ENCODE data around the gene SORT1. TPM values are rescaled to one million over a fixed set of nuclear protein-coding genes. Genes with fewer than 3 reads are reported as not detected.

The SORT1 gene
- total and polyA plus RNA-seq, 2 of the 13 experiments (the other 11 are each of a cell fraction or from before 2014, with no cell fraction given), result 32.4 to 93.0 TPM

DNA sequence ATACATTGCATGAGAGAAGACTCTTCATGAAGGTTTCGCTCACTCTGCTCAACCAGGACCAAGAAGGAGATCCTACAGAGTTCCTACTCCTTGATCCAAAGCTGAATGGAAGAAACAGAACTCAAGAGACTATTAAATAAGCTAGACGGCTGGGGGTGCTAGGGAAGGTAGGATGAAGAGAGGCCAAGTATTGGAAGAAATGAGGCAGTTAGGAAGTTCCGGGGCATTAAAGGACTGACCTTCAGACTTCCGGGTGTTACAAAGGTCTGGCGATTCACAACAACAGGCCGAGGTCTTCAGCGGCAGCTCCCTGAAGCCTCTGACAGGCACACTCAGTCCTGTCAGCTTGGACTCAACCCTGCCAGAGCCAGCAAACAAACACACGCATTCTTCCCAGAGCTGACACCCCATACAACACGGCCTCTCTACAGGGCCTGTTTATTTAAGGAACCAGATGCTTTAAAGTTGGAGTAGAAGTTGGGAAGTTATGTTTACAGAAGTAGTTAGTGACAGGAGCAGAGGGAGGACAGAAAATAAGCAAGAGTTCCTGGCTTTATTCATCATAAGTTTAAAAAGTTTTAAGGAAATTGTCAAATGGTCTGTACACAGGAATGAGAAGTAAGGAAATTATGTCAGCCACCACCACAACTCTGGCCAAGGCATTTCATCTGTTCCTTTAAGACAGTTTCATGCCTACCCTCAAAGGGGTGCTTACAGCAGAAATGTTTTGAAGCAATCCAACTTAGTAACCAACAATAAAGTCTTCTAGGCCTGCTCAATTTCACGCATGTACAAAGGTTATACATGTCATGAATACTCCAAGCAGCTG lies 4.7 kb downstream of the SORT1 start (continued):
- TF ChIP-seq, protein P1, sequence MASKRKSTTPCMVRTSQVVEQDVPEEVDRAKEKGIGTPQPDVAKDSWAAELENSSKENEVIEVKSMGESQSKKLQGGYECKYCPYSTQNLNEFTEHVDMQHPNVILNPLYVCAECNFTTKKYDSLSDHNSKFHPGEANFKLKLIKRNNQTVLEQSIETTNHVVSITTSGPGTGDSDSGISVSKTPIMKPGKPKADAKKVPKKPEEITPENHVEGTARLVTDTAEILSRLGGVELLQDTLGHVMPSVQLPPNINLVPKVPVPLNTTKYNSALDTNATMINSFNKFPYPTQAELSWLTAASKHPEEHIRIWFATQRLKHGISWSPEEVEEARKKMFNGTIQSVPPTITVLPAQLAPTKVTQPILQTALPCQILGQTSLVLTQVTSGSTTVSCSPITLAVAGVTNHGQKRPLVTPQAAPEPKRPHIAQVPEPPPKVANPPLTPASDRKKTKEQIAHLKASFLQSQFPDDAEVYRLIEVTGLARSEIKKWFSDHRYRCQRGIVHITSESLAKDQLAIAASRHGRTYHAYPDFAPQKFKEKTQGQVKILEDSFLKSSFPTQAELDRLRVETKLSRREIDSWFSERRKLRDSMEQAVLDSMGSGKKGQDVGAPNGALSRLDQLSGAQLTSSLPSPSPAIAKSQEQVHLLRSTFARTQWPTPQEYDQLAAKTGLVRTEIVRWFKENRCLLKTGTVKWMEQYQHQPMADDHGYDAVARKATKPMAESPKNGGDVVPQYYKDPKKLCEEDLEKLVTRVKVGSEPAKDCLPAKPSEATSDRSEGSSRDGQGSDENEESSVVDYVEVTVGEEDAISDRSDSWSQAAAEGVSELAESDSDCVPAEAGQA (IDR thresholded peaks at IDR 0.05; ENCODE audit: low read depth), result peak; percentile 0; the same call in 1 of the 2 replicates
- TF ChIP-seq, protein P1 (CRISPR knock-in tag; IDR thresholded peaks at IDR 0.05; ENCODE audit: borderline replicate concordance), result no peak; the same call in 1 of the 2 replicates
- TF ChIP-seq ZNF234 (CRISPR knock-in tag; conservative IDR thresholded peaks at IDR 0.05), result no peak
- TF ChIP-seq SKI (IDR thresholded peaks at IDR 0.05; ENCODE audit: partially characterized antibody), result peak; percentile 68
- no peak; the same call in 1 of the 2 replicates for TF ChIP-seq ZNF619 (CRISPR knock-in tag; IDR thresholded peaks at IDR 0.05)
- TF ChIP-seq RFX1 (IDR thresholded peaks at IDR 0.05), result no peak
- TF ChIP-seq, protein P2, sequence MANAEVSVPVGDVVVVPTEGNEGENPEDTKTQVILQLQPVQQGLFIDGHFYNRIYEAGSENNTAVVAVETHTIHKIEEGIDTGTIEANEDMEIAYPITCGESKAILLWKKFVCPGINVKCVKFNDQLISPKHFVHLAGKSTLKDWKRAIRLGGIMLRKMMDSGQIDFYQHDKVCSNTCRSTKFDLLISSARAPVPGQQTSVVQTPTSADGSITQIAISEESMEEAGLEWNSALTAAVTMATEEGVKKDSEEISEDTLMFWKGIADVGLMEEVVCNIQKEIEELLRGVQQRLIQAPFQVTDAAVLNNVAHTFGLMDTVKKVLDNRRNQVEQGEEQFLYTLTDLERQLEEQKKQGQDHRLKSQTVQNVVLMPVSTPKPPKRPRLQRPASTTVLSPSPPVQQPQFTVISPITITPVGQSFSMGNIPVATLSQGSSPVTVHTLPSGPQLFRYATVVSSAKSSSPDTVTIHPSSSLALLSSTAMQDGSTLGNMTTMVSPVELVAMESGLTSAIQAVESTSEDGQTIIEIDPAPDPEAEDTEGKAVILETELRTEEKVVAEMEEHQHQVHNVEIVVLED (CRISPR knock-in tag; IDR thresholded peaks at IDR 0.05; ENCODE audit: borderline replicate concordance), result peak; percentile 62; the same call in 1 of the 2 replicates
- TF ChIP-seq ZNF12 (CRISPR knock-in tag; IDR thresholded peaks at IDR 0.05), result peak; percentile 48; the same call in 1 of the 2 replicates
- TF ChIP-seq, protein P3, sequence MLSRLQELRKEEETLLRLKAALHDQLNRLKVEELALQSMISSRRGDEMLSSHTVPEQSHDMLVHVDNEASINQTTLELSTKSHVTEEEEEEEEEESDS (CRISPR knock-in tag; IDR thresholded peaks at IDR 0.05; ENCODE audit: borderline replicate concordance), result 0 out of 2 replicates have a peak, but pooled peaks have one; percentile 10
- no peak for TF ChIP-seq FOXC1 (CRISPR knock-in tag; IDR thresholded peaks at IDR 0.05; ENCODE audit: borderline replicate concordance)
- peak; percentile 89 for TF ChIP-seq YEATS4 (CRISPR knock-in tag; IDR thresholded peaks at IDR 0.05; ENCODE audit: borderline replicate concordance)
- TF ChIP-seq MEIS2 (CRISPR knock-in tag; IDR thresholded peaks at IDR 0.05), result peak; percentile 99
- TF ChIP-seq HNRNPK (IDR thresholded peaks at IDR 0.05; ENCODE audit: low read depth, low read length, poor library complexity, severe bottlenecking), result no peak
- TF ChIP-seq MED1 (CRISPR knock-in tag; IDR thresholded peaks at IDR 0.05), result peak; percentile 97
- TF ChIP-seq CCDC6 (CRISPR knock-in tag; IDR thresholded peaks at IDR 0.05), result peak; percentile 74; the same call in 1 of the 2 replicates
- no peak for TF ChIP-seq DMTF1 (CRISPR knock-in tag; IDR thresholded peaks at IDR 0.05)
- TF ChIP-seq, protein P4, sequence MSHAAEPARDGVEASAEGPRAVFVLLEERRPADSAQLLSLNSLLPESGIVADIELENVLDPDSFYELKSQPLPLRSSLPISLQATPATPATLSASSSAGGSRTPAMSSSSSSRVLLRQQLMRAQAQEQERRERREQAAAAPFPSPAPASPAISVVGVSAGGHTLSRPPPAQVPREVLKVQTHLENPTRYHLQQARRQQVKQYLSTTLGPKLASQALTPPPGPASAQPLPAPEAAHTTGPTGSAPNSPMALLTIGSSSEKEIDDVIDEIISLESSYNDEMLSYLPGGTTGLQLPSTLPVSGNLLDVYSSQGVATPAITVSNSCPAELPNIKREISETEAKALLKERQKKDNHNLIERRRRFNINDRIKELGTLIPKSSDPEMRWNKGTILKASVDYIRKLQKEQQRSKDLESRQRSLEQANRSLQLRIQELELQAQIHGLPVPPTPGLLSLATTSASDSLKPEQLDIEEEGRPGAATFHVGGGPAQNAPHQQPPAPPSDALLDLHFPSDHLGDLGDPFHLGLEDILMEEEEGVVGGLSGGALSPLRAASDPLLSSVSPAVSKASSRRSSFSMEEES (CRISPR knock-in tag; IDR thresholded peaks at IDR 0.05), result peak; percentile 80
